Uterine smooth muscle cell (primary cell): ENCODE data around the gene LSM14A. TPM values are rescaled to one million over a fixed set of nuclear protein-coding genes. Genes with fewer than 3 reads are reported as not detected.

Experiments used
- total RNA-seq: library from RNA; depleted of rRNA; stranded (reverse); fragments of >200 nt; gene quantifications from 2 replicates; pipeline ENCODE4 v1.2.3, GENCODE V29; 2014

LSM14A gene
- 60.0 and 68.5 TPM in 2 replicates for total RNA-seq

DNA sequence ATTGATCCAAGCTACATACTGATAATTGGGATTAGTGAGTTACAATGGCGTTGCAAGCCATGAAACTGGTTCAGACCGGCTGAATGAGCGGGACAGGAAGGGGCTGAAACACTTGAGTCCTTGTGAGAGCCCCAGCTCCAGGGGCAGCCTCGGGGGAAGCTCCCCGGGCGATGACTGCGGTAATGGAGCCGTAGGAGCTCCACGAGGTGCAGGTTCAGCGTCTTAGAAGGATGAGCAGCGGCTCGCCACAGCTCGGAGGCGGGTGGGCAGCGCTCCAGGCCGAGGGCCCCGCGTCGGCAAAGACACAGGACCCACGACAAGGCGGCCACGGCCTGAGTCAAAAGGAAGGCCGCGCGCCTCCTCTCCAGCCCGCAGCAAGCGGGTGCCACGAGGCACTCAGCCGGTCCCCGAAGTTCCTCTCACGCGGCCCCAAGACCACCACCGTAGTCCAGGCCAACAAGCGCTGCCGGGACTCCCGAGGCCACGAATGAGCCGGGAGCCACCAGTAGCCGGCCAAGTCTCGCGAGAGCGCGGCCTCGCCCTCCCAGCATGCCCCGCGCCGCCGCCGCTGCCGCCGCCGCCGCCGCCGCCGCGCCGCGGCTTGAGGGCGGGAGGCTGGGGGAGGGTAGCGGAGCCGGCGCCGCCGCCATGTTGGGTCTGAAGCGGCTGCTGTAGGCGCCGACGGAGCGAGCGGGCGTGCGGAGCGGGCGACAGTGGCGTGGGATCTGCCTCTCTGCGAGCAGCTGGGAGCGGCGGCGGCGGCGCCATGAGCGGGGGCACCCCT, at the start of gene LSM14A:
LSM14A (plus strand) TSS at position 628 of the 784 bp plus-strand sequence; CDS start at position 767, 139 bp downstream.

DNA sequence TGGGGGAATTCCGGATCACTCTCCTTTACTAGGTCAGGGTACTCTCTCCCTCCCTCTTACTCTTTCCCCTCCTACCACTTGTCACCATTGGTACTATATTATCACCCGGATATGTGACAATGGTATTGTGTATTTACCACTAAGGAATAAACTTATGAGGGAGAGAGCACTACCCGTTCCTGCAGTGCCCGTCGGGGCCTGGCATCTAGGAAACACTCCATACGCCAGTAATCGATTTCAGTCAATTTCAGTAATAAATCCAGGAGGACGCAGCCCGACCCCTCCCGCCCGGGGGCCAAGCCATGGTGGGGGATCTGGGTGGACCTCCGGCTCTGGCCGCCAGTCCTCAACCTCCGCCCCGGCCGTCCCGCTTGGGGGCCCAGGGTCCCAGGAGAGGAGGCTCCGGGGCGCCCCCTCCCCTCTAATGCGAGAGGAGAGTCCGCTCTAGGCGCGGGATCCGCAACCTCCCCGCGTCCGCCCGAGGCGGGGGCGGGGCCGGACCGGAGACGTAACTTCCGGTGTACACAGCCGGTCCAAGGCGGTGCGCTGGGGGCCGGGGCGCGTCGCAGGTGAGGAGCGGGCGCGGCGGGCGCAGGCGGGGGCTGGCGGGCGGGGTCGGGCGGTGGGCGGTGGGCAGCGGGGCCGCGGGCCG, 81.9 kb downstream of the LSM14A start, which contains the start of gene GARRE1:
GARRE1 (plus strand) TSS at position 509 of the 652 bp plus-strand sequence. CDS start 45,920 bp downstream, outside the sequence.

Other genes with a start within 250 kb of the LSM14A start
- 6.3 and 12.7 TPM in 2 replicates for gene GARRE1, start 82.0 kb downstream of the LSM14A start, total RNA-seq
- 161 and 162 TPM in 2 replicates for gene GPI, start 192.7 kb downstream of the LSM14A start, total RNA-seq
- gene PDCD2L, start 231.9 kb downstream of the LSM14A start, total RNA-seq, result 13.5 and 19.8 TPM in 2 replicates